Testis (tissue), 2 donors: Measurements from ENCODE around the gene LAMA3.

Source experiments
- POLR2A ChIP-seq: fragments of 450-650 bp; IDR thresholded peaks from one replicate; pipeline ENCODE4 v1.6.1; 2017; ENCODE audit warnings: antibody characterized with exemption, mild to moderate bottlenecking, moderate library complexity
- TF ChIP-seq, protein P1 (sequence below), 3 experiments: fragments of 450-650 bp in 2 of 3; fragments of 200-600 bp in 1 of 3; sonication (generic) in 1 of 3; IDR thresholded peaks; one replicate each; pipeline ENCODE4 v1.5.1; 2016 to 2019; ENCODE audit warnings: antibody characterized with exemption in 3 of 3, mild to moderate bottlenecking in 2 of 3, moderate library complexity in 1 of 3

DNA sequence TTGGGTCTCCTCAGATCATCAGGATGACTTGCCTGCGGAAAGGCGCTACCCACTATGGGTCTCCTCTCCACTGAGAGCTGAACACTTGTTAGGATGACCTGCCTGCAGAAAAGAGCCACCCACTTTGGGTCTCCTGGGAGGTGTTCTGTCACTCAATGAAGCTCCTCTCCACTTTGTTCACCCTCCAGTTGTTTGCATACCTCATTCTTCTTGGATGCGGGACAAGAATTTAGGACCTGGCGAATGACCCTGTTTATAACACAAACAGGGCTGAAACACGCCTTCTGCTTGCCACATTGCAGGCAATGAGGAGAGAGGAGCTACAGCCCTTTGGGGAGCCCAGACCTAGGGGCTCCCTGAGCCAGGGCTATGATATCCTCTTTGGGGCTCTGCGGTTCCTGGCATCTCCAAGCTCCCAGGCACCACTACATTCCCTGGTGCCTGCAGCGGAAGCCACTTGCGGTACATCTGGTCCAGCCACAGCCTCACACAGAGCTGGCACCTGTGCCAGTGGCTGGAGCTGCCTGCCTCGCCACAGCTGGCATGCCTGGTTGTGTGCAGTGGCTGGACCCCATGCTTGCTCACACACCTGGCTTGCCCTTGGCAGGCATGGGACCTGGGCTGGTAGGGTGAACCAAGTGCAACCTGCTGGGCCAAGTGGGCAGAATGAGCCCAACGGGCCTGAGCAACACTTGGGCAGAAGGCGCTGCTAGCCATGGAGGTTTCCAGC, 47.2 kb upstream of the LAMA3 start:
- TF ChIP-seq, protein P1, sequence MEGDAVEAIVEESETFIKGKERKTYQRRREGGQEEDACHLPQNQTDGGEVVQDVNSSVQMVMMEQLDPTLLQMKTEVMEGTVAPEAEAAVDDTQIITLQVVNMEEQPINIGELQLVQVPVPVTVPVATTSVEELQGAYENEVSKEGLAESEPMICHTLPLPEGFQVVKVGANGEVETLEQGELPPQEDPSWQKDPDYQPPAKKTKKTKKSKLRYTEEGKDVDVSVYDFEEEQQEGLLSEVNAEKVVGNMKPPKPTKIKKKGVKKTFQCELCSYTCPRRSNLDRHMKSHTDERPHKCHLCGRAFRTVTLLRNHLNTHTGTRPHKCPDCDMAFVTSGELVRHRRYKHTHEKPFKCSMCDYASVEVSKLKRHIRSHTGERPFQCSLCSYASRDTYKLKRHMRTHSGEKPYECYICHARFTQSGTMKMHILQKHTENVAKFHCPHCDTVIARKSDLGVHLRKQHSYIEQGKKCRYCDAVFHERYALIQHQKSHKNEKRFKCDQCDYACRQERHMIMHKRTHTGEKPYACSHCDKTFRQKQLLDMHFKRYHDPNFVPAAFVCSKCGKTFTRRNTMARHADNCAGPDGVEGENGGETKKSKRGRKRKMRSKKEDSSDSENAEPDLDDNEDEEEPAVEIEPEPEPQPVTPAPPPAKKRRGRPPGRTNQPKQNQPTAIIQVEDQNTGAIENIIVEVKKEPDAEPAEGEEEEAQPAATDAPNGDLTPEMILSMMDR (IDR thresholded peaks at IDR 0.05) = no peak
- TF ChIP-seq POLR2A = no peak
